ENCODE data around the gene FYN.

FYN gene

DNA sequence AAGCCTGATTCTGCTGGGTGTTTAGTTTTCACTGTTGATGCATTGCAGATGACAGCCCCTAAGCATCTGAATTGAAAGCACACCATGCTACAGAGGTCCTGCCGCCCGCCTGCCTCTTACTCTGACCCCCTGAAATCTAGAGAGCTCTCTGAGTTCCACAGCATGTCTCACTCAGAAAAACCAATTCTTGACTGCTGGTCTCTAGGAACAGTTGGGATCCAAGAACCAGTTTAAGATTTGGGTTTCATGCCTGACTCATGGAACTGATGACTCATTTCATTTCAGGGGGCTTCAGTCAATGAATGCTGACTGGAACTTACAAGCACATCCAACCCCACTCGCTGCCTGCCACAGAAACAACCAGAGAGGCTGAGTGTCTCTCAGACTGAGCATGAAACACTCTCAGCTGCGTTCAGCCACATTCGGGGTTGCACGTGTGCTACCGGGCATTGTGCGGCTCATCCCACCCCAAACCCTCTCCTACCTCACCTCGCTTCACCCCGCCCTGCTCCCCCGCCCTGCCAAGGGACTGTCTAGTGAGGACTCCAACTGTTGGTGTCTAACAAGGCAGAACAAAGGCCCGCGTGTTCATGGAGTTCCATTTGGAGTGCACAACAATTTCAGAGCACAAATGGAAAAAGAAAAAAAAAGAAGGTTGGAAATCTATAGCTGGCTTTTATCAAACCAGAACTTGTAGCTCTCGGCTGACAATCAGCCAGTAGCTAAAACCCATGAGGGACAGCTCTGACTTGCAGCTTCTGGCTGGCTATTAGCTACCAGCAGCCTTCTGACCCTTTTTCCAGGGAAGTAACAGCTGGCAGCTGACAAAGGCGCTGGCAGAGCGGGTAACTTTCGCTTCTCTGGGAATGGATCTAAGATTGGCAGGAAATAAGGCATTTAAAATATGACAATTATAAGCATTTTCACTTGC lies 247.5 kb downstream of the FYN start:
- DNase-seq (peak; percentile 21), ATAC-seq (peak; percentile 86)

GRCh38 chr6:111625099-111625416 lies 248.2 kb downstream of the FYN start:
- no peak for ATAC-seq

DNA sequence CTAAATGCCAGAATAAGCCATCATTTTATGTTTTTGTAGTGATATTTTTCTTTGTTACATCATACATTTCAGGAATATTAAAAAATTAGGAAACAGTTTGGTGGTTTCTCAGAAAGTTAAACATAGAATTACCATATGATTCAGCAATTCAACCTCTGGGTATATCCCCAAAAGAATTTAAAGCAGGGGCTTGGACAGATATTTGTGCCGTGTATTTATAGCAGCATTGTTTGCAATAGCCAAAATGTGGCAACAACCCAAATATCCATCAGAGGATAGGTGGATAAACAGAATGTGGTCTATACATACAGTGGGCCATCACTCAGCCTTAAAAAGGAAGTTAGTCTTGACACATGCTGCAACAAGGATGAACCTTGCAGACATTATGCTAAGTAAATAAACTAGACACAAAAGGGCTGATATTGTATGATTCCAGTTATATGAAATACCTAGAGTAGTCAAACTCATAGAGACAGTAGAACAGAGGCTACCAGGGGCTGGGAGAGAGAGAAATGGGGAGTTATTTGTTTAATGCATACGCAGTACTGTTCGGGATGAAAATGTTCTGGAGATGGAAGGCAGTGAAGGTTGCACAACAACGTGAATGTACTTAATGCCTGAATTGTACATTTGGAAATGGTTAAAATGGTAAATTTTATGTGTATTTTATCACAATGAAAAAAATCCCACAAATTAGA lies 248.7 kb downstream of the FYN start:
- DNase-seq (no peak), ATAC-seq (no peak)

More at GRCh38 chr6:111625099-111625416, 248.2 kb downstream of the FYN start:
- DNase-seq = no peak

DNA sequence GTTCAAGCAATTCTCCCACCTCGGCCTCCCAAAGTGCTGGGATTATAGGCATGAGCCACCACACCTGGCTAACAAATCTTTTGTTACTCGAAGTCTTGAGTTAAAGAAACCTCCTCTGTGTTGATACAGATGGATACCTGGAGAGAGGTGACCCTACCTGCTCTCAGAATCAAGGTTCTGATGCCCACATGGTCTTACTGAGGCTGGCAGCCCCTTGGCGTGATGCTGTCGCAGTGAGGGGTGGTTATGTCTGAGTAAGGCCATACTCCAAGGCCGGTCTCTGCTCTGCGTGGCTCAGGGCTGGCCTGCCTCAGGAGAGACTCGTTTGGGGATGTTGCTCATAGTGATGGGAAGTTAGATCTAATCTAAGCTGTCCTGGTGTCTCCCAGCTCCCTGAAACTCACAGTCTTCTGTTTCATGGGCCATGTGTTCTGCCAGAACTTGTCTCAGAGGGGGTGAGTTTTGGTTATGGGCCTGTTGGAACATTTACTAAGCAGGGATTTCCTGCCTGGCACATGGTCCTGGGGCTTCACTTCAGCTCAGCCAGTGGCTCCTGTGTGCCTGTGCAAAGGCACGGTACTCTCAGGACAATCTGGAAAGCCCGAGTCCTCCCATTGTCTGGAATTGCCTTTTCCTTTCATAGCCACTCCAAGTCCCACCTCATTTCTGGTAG lies 250.1 kb downstream of the FYN start:
- no peak for DNase-seq
- ATAC-seq = no peak

DNA sequence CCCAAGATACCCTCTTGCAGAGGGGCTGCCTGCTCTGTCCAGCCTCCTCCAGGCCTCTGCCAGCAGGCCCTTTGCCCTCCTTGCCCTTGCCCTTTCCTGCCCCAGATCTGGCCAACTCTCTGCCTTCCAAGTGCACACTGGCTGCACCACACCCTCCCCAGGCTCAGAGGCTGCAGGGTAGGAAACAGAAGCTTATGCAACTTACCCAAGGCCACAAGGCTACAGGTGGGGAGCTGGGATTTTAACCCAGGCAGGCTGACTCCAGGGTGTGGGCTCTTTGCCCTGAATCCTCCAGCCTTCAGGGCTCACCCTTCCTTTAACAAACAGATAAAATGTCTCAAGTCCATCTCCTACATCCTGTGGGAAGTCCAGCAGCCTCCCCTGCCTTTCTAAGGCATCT lies 253.1 kb downstream of the FYN start:
- ATAC-seq (no peak), DNase-seq (no peak)

DNA sequence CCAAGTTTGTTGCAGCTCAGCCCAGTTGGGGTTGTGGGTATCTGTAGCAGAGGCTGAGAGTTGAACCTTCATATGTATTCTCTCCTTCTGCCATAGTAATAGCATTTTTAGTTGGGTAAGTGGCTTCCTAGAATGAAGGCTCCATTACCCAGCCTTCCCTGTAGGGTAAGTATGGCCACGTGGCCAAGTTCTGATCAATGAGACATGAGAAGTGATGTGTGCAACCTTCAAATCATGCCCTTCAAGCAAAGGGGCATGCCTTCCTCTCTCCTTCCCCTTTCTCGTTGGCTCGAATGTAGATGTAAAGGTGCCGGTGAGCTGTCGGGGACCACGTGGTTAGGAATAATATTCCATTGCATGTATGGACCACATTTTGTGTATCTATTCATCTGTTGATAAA lies 254.8 kb downstream of the FYN start:
- ATAC-seq (no peak), DNase-seq (no peak)

DNA sequence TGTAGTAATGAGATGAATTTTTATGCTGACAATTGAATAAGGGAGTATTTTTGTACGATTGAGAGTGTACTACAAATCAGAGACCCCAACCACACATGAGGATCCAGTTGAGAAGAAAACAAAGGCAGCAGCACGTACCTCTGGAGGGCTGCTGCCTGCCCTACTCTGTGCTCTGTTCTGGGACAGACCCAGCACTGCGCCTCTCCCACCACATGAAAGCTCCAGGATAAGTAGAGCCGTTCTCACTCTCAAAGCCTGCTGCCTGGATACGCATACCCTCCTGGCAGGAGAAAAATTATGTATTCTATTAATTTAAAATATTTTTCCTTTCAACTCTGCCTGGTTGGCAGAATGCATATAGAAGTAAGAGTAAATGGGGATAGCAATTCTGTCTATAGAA lies 256.1 kb downstream of the FYN start:
- DNase-seq (no peak), ATAC-seq (no peak)

- no peak for DNase-seq
- no peak for ATAC-seq
These were observed 257.2 kb downstream of the FYN start for GRCh38 chr6:111615916-111616612.

GRCh38 chr6:111614833-111615582 lies 258.2 kb downstream of the FYN start:
- ATAC-seq = no peak
- no peak for DNase-seq

DNA sequence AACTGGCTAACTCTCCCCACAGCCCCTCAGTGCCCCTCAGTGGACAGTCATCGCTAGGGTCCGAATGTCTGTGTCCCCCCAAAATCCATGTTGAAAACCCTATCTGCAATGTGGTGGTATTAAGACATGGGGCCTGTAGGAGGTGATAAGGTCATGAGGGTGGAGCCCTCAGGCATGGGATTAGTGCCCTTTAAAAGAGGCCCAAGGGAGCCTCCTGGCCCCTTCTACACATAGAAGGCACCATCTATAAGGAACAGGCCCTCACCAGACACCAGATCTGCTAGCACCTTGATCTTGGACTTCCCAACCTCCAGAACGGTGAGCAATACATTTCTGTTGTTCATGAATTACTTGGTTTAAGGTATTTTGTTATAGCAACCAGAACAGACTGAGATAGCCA lies 260.9 kb downstream of the FYN start:
- ATAC-seq (no peak), DNase-seq (no peak)

GRCh38 chr6:111610548-111611172 lies 262.6 kb downstream of the FYN start:
- DNase-seq (no peak), ATAC-seq (no peak)
